ENCODE measurements around the gene MEX3D. TPM values are rescaled to one million over a fixed set of nuclear protein-coding genes. Genes with fewer than 3 reads are reported as not detected.

The MEX3D gene
- polyA plus RNA-seq, 4 donors, result 4.1 to 14.8 (median 8.7) TPM

- peaks cover 8 to 82% (median 24%) of the 10 kb centered on the region in 3 donors for H3K36me3 ChIP-seq (ENCODE audit: control insufficient read depth in 3 of 3, insufficient read depth in 2 of 3, low read depth in 1 of 3, low read length in 3 of 3)
- no peak overlapping the region for H3K4me3 ChIP-seq (ENCODE audit: low read depth in 1 of 3, low read length in 3 of 3)
- DNase-seq (no peak), FAIRE-seq (no peak)
- H3K27ac ChIP-seq (ENCODE audit: low read depth in 1 of 3, low read length in 2 of 3), result peak overlapping the region in 1 of 3 donors; percentile 28
- WGBS, 3 donors, result 93 to 95% (median 93%) methylated on average over 39 of the region's 39 CpGs
- H3K4me1 ChIP-seq (ENCODE audit: control insufficient read depth in 3 of 3, insufficient read depth in 2 of 3, low read depth in 1 of 3, low read length in 2 of 3), result peaks cover 0 to 17% (median 0%) of the 10 kb centered on the region in 3 donors
- no peaks in the 10 kb centered on the region for H3K9me3 ChIP-seq (ENCODE audit: control insufficient read depth in 2 of 2, insufficient read depth in 1 of 2, low read depth in 1 of 2, low read length in 1 of 2)
- no peaks in the 10 kb centered on the region for H3K27me3 ChIP-seq (ENCODE audit: control insufficient read depth in 3 of 3, insufficient read depth in 3 of 3, low read length in 3 of 3)
Observed at GRCh38 chr19:1612114-1613086, 44.3 kb upstream of the MEX3D start.

- DNase-seq (no peak), FAIRE-seq (no peak)
- no peak overlapping the region for H3K27ac ChIP-seq (ENCODE audit: low read depth in 1 of 3, low read length in 2 of 3)
- H3K4me3 ChIP-seq (ENCODE audit: low read depth in 1 of 3, low read length in 3 of 3), result no peak overlapping the region
- H3K9me3 ChIP-seq (ENCODE audit: control insufficient read depth in 2 of 2, insufficient read depth in 1 of 2, low read depth in 1 of 2, low read length in 1 of 2), result no peaks in the 10 kb centered on the region
- peaks cover 0 to 18% (median 0%) of the 10 kb centered on the region in 3 donors for H3K4me1 ChIP-seq (ENCODE audit: control insufficient read depth in 3 of 3, insufficient read depth in 2 of 3, low read depth in 1 of 3, low read length in 2 of 3)
- H3K27me3 ChIP-seq (ENCODE audit: control insufficient read depth in 3 of 3, insufficient read depth in 3 of 3, low read length in 3 of 3), result no peaks in the 10 kb centered on the region
- peaks cover 8 to 74% (median 24%) of the 10 kb centered on the region in 3 donors for H3K36me3 ChIP-seq (ENCODE audit: control insufficient read depth in 3 of 3, insufficient read depth in 2 of 3, low read depth in 1 of 3, low read length in 3 of 3)
- WGBS, 3 donors, result 90 to 94% (median 94%) methylated on average over 15 of the region's 15 CpGs
Observed at GRCh38 chr19:1611353-1611752, 43.2 kb upstream of the MEX3D start.

- peaks cover 6 to 70% (median 20%) of the 10 kb centered on the region in 3 donors for H3K36me3 ChIP-seq (ENCODE audit: control insufficient read depth in 3 of 3, insufficient read depth in 2 of 3, low read depth in 1 of 3, low read length in 3 of 3)
- FAIRE-seq (no peak), DNase-seq (no peak)
- no peak overlapping the region for H3K4me3 ChIP-seq (ENCODE audit: low read depth in 1 of 3, low read length in 3 of 3)
- no peak overlapping the region for H3K27ac ChIP-seq (ENCODE audit: low read depth in 1 of 3, low read length in 2 of 3)
- H3K9me3 ChIP-seq (ENCODE audit: control insufficient read depth in 2 of 2, insufficient read depth in 1 of 2, low read depth in 1 of 2, low read length in 1 of 2), result no peaks in the 10 kb centered on the region
- WGBS, 3 donors, result 66 to 74% (median 74%) methylated on average over 11 of the region's 11 CpGs
- peaks cover 0 to 25% (median 0%) of the 10 kb centered on the region in 3 donors for H3K4me1 ChIP-seq (ENCODE audit: control insufficient read depth in 3 of 3, insufficient read depth in 2 of 3, low read depth in 1 of 3, low read length in 2 of 3)
- H3K27me3 ChIP-seq (ENCODE audit: control insufficient read depth in 3 of 3, insufficient read depth in 3 of 3, low read length in 3 of 3), result no peaks in the 10 kb centered on the region
Observed at GRCh38 chr19:1610579-1610978, 42.5 kb upstream of the MEX3D start.

- H3K36me3 ChIP-seq (ENCODE audit: control insufficient read depth in 3 of 3, insufficient read depth in 2 of 3, low read depth in 1 of 3, low read length in 3 of 3), result peaks cover 5 to 63% (median 13%) of the 10 kb centered on the region in 3 donors
- WGBS, 3 donors, result 87 to 89% (median 88%) methylated on average over 16 of the region's 16 CpGs
- DNase-seq (no peak), FAIRE-seq (no peak)
- H3K27me3 ChIP-seq (ENCODE audit: control insufficient read depth in 3 of 3, insufficient read depth in 3 of 3, low read length in 3 of 3), result no peaks in the 10 kb centered on the region
- H3K4me1 ChIP-seq (ENCODE audit: control insufficient read depth in 3 of 3, insufficient read depth in 2 of 3, low read depth in 1 of 3, low read length in 2 of 3), result peaks cover 0 to 25% (median 0%) of the 10 kb centered on the region in 3 donors
- no peaks in the 10 kb centered on the region for H3K9me3 ChIP-seq (ENCODE audit: control insufficient read depth in 2 of 2, insufficient read depth in 1 of 2, low read depth in 1 of 2, low read length in 1 of 2)
- no peak overlapping the region for H3K4me3 ChIP-seq (ENCODE audit: low read depth in 1 of 3, low read length in 3 of 3)
- H3K27ac ChIP-seq (ENCODE audit: low read depth in 1 of 3, low read length in 2 of 3), result no peak overlapping the region
Observed at GRCh38 chr19:1609680-1610474, 41.8 kb upstream of the MEX3D start.

GRCh38 chr19:1609103-1609396 lies 40.9 kb upstream of the MEX3D start:
- Histone ChIP-seq H3K4me3 (ENCODE audit: low read depth in 1 of 3, low read length in 3 of 3) (no peak overlapping the region), H3K27me3 (ENCODE audit: control insufficient read depth in 3 of 3, insufficient read depth in 3 of 3, low read length in 3 of 3) (no peaks in the 10 kb centered on the region), H3K9me3 (ENCODE audit: control insufficient read depth in 2 of 2, insufficient read depth in 1 of 2, low read depth in 1 of 2, low read length in 1 of 2) (no peaks in the 10 kb centered on the region), H3K27ac (ENCODE audit: low read depth in 1 of 3, low read length in 2 of 3) (peak overlapping the region in 1 of 3 donors; percentile 12), H3K4me1 (ENCODE audit: control insufficient read depth in 3 of 3, insufficient read depth in 2 of 3, low read depth in 1 of 3, low read length in 2 of 3) (peaks cover 0 to 28% (median 0%) of the 10 kb centered on the region in 3 donors), H3K36me3 (ENCODE audit: control insufficient read depth in 3 of 3, insufficient read depth in 2 of 3, low read depth in 1 of 3, low read length in 3 of 3) (peaks cover 5 to 54% (median 5%) of the 10 kb centered on the region in 3 donors)
- FAIRE-seq, result no peak
- DNase-seq, result peak in 1 of 2 donors; percentile 15
- 31 to 39% (median 34%) methylated on average over 10 of the region's 10 CpGs for WGBS, 3 donors

GRCh38 chr19:1608359-1609102 lies 40.4 kb upstream of the MEX3D start:
- WGBS, 3 donors, result 56 to 65% (median 56%) methylated on average over 23 of the region's 23 CpGs
- Histone ChIP-seq H3K4me1 (ENCODE audit: control insufficient read depth in 3 of 3, insufficient read depth in 2 of 3, low read depth in 1 of 3, low read length in 2 of 3) (peaks cover 0 to 23% (median 0%) of the 10 kb centered on the region in 3 donors), H3K9me3 (ENCODE audit: control insufficient read depth in 2 of 2, insufficient read depth in 1 of 2, low read depth in 1 of 2, low read length in 1 of 2) (no peaks in the 10 kb centered on the region), H3K27ac (ENCODE audit: low read depth in 1 of 3, low read length in 2 of 3) (peak overlapping the region in 1 of 3 donors; percentile 12), H3K27me3 (ENCODE audit: control insufficient read depth in 3 of 3, insufficient read depth in 3 of 3, low read length in 3 of 3) (no peaks in the 10 kb centered on the region), H3K4me3 (ENCODE audit: low read depth in 1 of 3, low read length in 3 of 3) (no peak overlapping the region), H3K36me3 (ENCODE audit: control insufficient read depth in 3 of 3, insufficient read depth in 2 of 3, low read depth in 1 of 3, low read length in 3 of 3) (peaks cover 5 to 51% (median 5%) of the 10 kb centered on the region in 3 donors)
- FAIRE-seq (no peak), DNase-seq (peak in 1 of 2 donors; percentile 12)

GRCh38 chr19:1606138-1606651 lies 38.1 kb upstream of the MEX3D start:
- WGBS, 3 donors, result 6 to 18% (median 16%) methylated on average over 15 to 16 of the region's 16 CpGs

More at GRCh38 chr19:1606138-1606651, 38.1 kb upstream of the MEX3D start:
- no peak for DNase-seq
- H3K4me1 ChIP-seq (ENCODE audit: control insufficient read depth in 3 of 3, insufficient read depth in 2 of 3, low read depth in 1 of 3, low read length in 2 of 3), result peaks cover 0 to 14% (median 3%) of the 10 kb centered on the region in 3 donors
- H3K27me3 ChIP-seq (ENCODE audit: control insufficient read depth in 3 of 3, insufficient read depth in 3 of 3, low read length in 3 of 3), result no peaks in the 10 kb centered on the region
- FAIRE-seq, result no peak
- H3K36me3 ChIP-seq (ENCODE audit: control insufficient read depth in 3 of 3, insufficient read depth in 2 of 3, low read depth in 1 of 3, low read length in 3 of 3), result peaks cover 0 to 49% (median under 1%) of the 10 kb centered on the region in 3 donors
- peak overlapping the region; percentile 84 to 98 (median 91) for H3K27ac ChIP-seq (ENCODE audit: low read depth in 1 of 3, low read length in 2 of 3)
- H3K9me3 ChIP-seq (ENCODE audit: control insufficient read depth in 2 of 2, insufficient read depth in 1 of 2, low read depth in 1 of 2, low read length in 1 of 2), result no peaks in the 10 kb centered on the region
- peak overlapping the region in 2 of 3 donors; percentile 79 to 86 for H3K4me3 ChIP-seq (ENCODE audit: low read depth in 1 of 3, low read length in 3 of 3)
